Measurements from ENCODE around the gene RYR1.

GRCh38 chr19:38442736-38443135 is 9.2 kb downstream of the RYR1 start:
- TF ChIP-seq, protein P1, sequence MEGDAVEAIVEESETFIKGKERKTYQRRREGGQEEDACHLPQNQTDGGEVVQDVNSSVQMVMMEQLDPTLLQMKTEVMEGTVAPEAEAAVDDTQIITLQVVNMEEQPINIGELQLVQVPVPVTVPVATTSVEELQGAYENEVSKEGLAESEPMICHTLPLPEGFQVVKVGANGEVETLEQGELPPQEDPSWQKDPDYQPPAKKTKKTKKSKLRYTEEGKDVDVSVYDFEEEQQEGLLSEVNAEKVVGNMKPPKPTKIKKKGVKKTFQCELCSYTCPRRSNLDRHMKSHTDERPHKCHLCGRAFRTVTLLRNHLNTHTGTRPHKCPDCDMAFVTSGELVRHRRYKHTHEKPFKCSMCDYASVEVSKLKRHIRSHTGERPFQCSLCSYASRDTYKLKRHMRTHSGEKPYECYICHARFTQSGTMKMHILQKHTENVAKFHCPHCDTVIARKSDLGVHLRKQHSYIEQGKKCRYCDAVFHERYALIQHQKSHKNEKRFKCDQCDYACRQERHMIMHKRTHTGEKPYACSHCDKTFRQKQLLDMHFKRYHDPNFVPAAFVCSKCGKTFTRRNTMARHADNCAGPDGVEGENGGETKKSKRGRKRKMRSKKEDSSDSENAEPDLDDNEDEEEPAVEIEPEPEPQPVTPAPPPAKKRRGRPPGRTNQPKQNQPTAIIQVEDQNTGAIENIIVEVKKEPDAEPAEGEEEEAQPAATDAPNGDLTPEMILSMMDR (conservative IDR thresholded peaks at IDR 0.05; ENCODE audit: low read length) = no peak
- TF ChIP-seq EZH2phosphoT487 (IDR thresholded peaks at IDR 0.05; ENCODE audit: borderline replicate concordance, low read depth, low read length) = no peak

All from OCI-LY7 (cell line).